Measurements from ENCODE around the gene GPR75. TPM values are rescaled to one million over a fixed set of nuclear protein-coding genes. Genes with fewer than 3 reads are reported as not detected.

Gene GPR75
- total and polyA plus RNA-seq, 2 of the 13 experiments (the other 11 are each of a cell fraction or from before 2014, with no cell fraction given), result 3.3 to 4.1 TPM

- no peak overlapping the region for H2AFZ ChIP-seq (ENCODE audit: low read length)
- no peak for ATAC-seq
- H4K20me1 ChIP-seq (ENCODE audit: insufficient read depth, low read length), result no peaks in the 10 kb centered on the region
- no peak overlapping the region for H3K4me3 ChIP-seq (replicated peaks in 1 of 3; ENCODE audit: insufficient read depth in 1 of 3, low read depth in 2 of 3, low read length in 3 of 3)
- H3K27me3 ChIP-seq (ENCODE audit: control insufficient read depth in 1 of 2, insufficient read depth in 2 of 2, low read length in 2 of 2), result no peaks in the 10 kb centered on the region
- BruUV-seq (replicated peaks), result no TSS peak
- intact Hi-C loops (cut with micrococcal nuclease; ENCODE audit: unreplicated experiment) (no loop called here), in situ Hi-C loops (cut with HindIII; ENCODE audit: extremely low pct_ligation_motif_present, low pct_unique_long_range_greater_than_20kb) (no loop called here)
- no peak overlapping the region for H3K27ac ChIP-seq (ENCODE audit: extremely low read length, insufficient read depth, low read length)
- no peak overlapping the region for H3K4me2 ChIP-seq (ENCODE audit: low read depth, low read length)
- peaks cover 22 to 44% of the 10 kb centered on the region in 2 experiments for H3K36me3 ChIP-seq (replicated peaks in 1 of 2; ENCODE audit: control insufficient read depth in 1 of 2, insufficient read depth in 2 of 2, low read length in 2 of 2)
- H3K79me2 ChIP-seq (ENCODE audit: insufficient read depth, low read length), result no peaks in the 10 kb centered on the region
- no peaks in the 10 kb centered on the region for H3K9me3 ChIP-seq (ENCODE audit: low read length)
- TF ChIP-seq RFX5 (IDR thresholded peaks at IDR 0.05; ENCODE audit: low read depth, low read length) (no peak), EED (CRISPR knock-in tag; IDR thresholded peaks at IDR 0.05) (no peak), MTERF4 (CRISPR knock-in tag; IDR thresholded peaks at IDR 0.05) (no peak), CHCHD3 (CRISPR knock-in tag; IDR thresholded peaks at IDR 0.05) (no peak), ZFP82 (CRISPR knock-in tag; IDR thresholded peaks at IDR 0.05; ENCODE audit: borderline replicate concordance) (no peak), ZNF251 (CRISPR knock-in tag; IDR thresholded peaks at IDR 0.05) (no peak), KDM3A (CRISPR knock-in tag; IDR thresholded peaks at IDR 0.05; ENCODE audit: low read depth) (no peak), ZNF652 (CRISPR knock-in tag; IDR thresholded peaks at IDR 0.05; ENCODE audit: borderline replicate concordance, low read depth) (no peak), MTA1 (CRISPR knock-in tag; IDR thresholded peaks at IDR 0.05; ENCODE audit: borderline replicate concordance) (no peak), PAXIP1 (CRISPR knock-in tag; conservative IDR thresholded peaks at IDR 0.05) (no peak), ZNF770 (CRISPR knock-in tag; IDR thresholded peaks at IDR 0.05) (no peak), HINFP (CRISPR knock-in tag; IDR thresholded peaks at IDR 0.05; ENCODE audit: low read depth) (no peak), NFE2 (CRISPR knock-in tag; IDR thresholded peaks at IDR 0.05) (no peak), ZNF589 (CRISPR knock-in tag; conservative IDR thresholded peaks at IDR 0.05) (no peak)
- WGBS (ENCODE audit: low lambda C conversion rate), result 97% methylated on average over 5 of the region's 5 CpGs
- no peaks in the 10 kb centered on the region for H3K4me1 ChIP-seq (ENCODE audit: insufficient read depth, low read length)
- no peak overlapping the region for H3K9ac ChIP-seq (ENCODE audit: insufficient read depth, low read depth, low read length)
- FAIRE-seq, result no peak
- POLR2A ChIA-PET, result interaction anchor here (0.6 kb wide), 1 partner anchor 875 kb away, joined by 3 read pairs; no protein-coding TSS in a partner anchor
- DNase-seq (ENCODE audit: low spot score), result no peak
- CTCF ChIA-PET (ENCODE audit: low intra/inter-chr PET ratio, low total read pairs), result no interaction called here
These were observed 7.4 kb upstream of the GPR75 start for GRCh38 chr2:53867169-53867568.
